GM23338 (cell line): ENCODE data around the gene KDM6A. TPM values are rescaled to one million over a fixed set of nuclear protein-coding genes. Genes with fewer than 3 reads are reported as not detected.

Experiments used
- ATAC-seq: fragments of 200-7000 bp; cut with Tn5 transposase; 3 replicates; pipeline ENCODE4 v1.9.1; 2020
- DNase-seq: peaks from one replicate; pipeline ENCODE4 v3.0.0-alpha.2; 2015; ENCODE audit warnings: low spot score
- H2AFZ ChIP-seq: fragments of 200-600 bp; sonication (generic); 2 replicates; pipeline ENCODE4 v1.8.0; 2016; ENCODE audit warnings: antibody characterized with exemption, mild to moderate bottlenecking, moderate library complexity
- H3F3A ChIP-seq: fragments of 200-600 bp; sonication (generic); replicated peaks from 2 replicates; pipeline ENCODE4 v1.8.0; 2017; ENCODE audit warnings: antibody characterized with exemption, mixed run types, low read depth
- H3K27ac ChIP-seq: fragments of 200-600 bp; sonication (generic); 2 replicates; pipeline ENCODE4 v1.6.1; 2016; ENCODE audit warnings: low read depth
- H3K27me3 ChIP-seq: fragments of 200-600 bp; sonication (generic); 2 replicates; pipeline ENCODE4 v1.8.0; 2016; ENCODE audit warnings: mild to moderate bottlenecking, mixed run types, moderate library complexity; ENCODE audit not compliant: insufficient read depth
- H3K36me3 ChIP-seq: fragments of 200-600 bp; sonication (generic); 2 replicates; pipeline ENCODE4 v1.8.0; 2016; ENCODE audit warnings: mild to moderate bottlenecking; ENCODE audit not compliant: insufficient read depth
- H3K4me1 ChIP-seq: fragments of 200-600 bp; sonication (generic); 2 replicates; pipeline ENCODE4 v1.8.0; 2016; ENCODE audit warnings: mild to moderate bottlenecking, moderate library complexity; ENCODE audit not compliant: insufficient read depth
- H3K4me2 ChIP-seq: fragments of 200-600 bp; sonication (generic); 2 replicates; pipeline ENCODE4 v1.7.1; 2017; ENCODE audit warnings: mixed run types
- H3K4me3 ChIP-seq: fragments of 200-600 bp; sonication (generic); 2 replicates; pipeline ENCODE4 v1.6.1; 2016; ENCODE audit warnings: mixed run types
- H3K79me2 ChIP-seq: fragments of 200-600 bp; sonication (generic); replicated peaks from 2 replicates; pipeline ENCODE4 v1.8.0; 2017; ENCODE audit warnings: mild to moderate bottlenecking; ENCODE audit not compliant: insufficient read depth
- H3K9me2 ChIP-seq: fragments of 200-600 bp; sonication (generic); 2 replicates; pipeline ENCODE4 v1.8.0; 2017; ENCODE audit not compliant: insufficient read depth
- H4K20me1 ChIP-seq: fragments of 200-600 bp; sonication (generic); replicated peaks from 2 replicates; pipeline ENCODE4 v1.8.0; 2017; ENCODE audit warnings: mild to moderate bottlenecking; ENCODE audit not compliant: insufficient read depth
- H3K27ac Mint-ChIP-seq: 2 replicates; pipeline ENCODE4 v1.8.0; 2020; ENCODE audit warnings: inconsistent platforms, mild to moderate bottlenecking, moderate library complexity, mixed read lengths
- H3K27me3 Mint-ChIP-seq: 3 replicates; pipeline ENCODE4 v1.8.0; 2022; ENCODE audit warnings: low read depth, mild to moderate bottlenecking, moderate library complexity, mixed read lengths, inconsistent platforms; ENCODE audit not compliant: insufficient read depth, poor library complexity
- H3K36me3 Mint-ChIP-seq: 3 replicates; pipeline ENCODE4 v1.8.0; 2021; ENCODE audit warnings: low read depth, mild to moderate bottlenecking, inconsistent platforms, moderate library complexity, mixed read lengths
- H3K4me1 Mint-ChIP-seq: 3 replicates; pipeline ENCODE4 v1.8.0; 2020; ENCODE audit warnings: mild to moderate bottlenecking, inconsistent platforms, mixed read lengths
- H3K4me3 Mint-ChIP-seq: 3 replicates; pipeline ENCODE4 v1.8.0; 2021; ENCODE audit warnings: moderate library complexity, mild to moderate bottlenecking, inconsistent platforms, mixed read lengths
- H3K9me3 Mint-ChIP-seq: 3 replicates; pipeline ENCODE4 v1.8.0; 2020; ENCODE audit warnings: moderate library complexity, mild to moderate bottlenecking, inconsistent platforms, mixed read lengths
- CTCF ChIP-seq, 2 experiments: fragments of 200-600 bp in 1 of 2; sonication (generic) in 1 of 2; conservative IDR thresholded peaks; 2 replicates each; pipeline versions ENCODE4 v1.5.1 to v1.6.1; 2016 to 2017; ENCODE audit warnings: antibody characterized with exemption in 2 of 2, low read depth in 2 of 2, mild to moderate bottlenecking in 2 of 2, moderate library complexity in 1 of 2
- ETS1 ChIP-seq: IDR thresholded peaks from 2 replicates; pipeline ENCODE4 v1.6.1; 2016; ENCODE audit warnings: antibody characterized with exemption
- EZH2 ChIP-seq: fragments of 200-600 bp; sonication (generic); IDR thresholded peaks from one replicate; pipeline ENCODE4 v1.8.0; 2017; ENCODE audit warnings: antibody characterized with exemption, mild to moderate bottlenecking, low read depth; ENCODE audit not compliant: unreplicated experiment
- JUNB ChIP-seq: IDR thresholded peaks from one replicate; pipeline ENCODE4 v1.6.1; 2016; ENCODE audit warnings: antibody characterized with exemption; ENCODE audit not compliant: unreplicated experiment
- NANOG ChIP-seq: IDR thresholded peaks from 2 replicates; pipeline ENCODE4 v1.6.1; 2016; ENCODE audit warnings: antibody characterized with exemption, borderline replicate concordance
- POLR2AphosphoS5 ChIP-seq: IDR thresholded peaks from 2 replicates; pipeline ENCODE4 v1.6.1; 2016; ENCODE audit warnings: antibody characterized with exemption, low read depth
- REST ChIP-seq: IDR thresholded peaks from one replicate; pipeline ENCODE4 v1.6.1; 2018; ENCODE audit warnings: antibody characterized with exemption; ENCODE audit not compliant: unreplicated experiment
- ZNF331 ChIP-seq: fragments of 250-450 bp; sonication (Bioruptor Pico); IDR thresholded peaks from 2 replicates; pipeline ENCODE4 v1.5.0; 2020; ENCODE audit warnings: low read depth, mild to moderate bottlenecking, moderate library complexity
- ZNF462 ChIP-seq: fragments of 250-450 bp; sonication (Bioruptor Pico); IDR thresholded peaks from 2 replicates; pipeline ENCODE4 v1.5.0; 2020; ENCODE audit warnings: mild to moderate bottlenecking, moderate library complexity
- polyA plus RNA-seq: library from polyadenylated mRNA; unstranded; fragments of >200 nt; fragmentation: Nextera tagmentation; extraction: Ambion mirVana; gene quantifications from 2 replicates; pipeline ENCODE4 v1.2.1, GENCODE V29; 2016
- total RNA-seq: library from RNA; depleted of rRNA; stranded (reverse); fragments of >200 nt; shearing (Covaris generic); gene quantifications from 2 replicates; pipeline ENCODE4 v1.2.3, GENCODE V29; 2014

The KDM6A gene
- total and polyA plus RNA-seq, 2 experiments from 2014 or later, result 22.8 to 102 TPM

GRCh38 chrX:44973420-44973932, 100.5 kb downstream of the KDM6A start:
- Histone ChIP-seq H3F3A (no peaks in the 10 kb centered on the region), H3K9me2 (no peaks in the 10 kb centered on the region), H4K20me1 (peaks cover 13% of the 10 kb centered on the region), H3K4me2 (no peak overlapping the region), H2AFZ (no peak overlapping the region), H3K27me3 (no peaks in the 10 kb centered on the region), H3K27ac (no peak overlapping the region), H3K79me2 (peaks cover 100% of the 10 kb centered on the region), H3K4me3 (no peak overlapping the region), H3K36me3 (no peaks in the 10 kb centered on the region; the same call in 1 of the 2 replicates), H3K4me1 (peaks cover 3% of the 10 kb centered on the region; the same call in 1 of the 2 replicates)
- Mint-ChIP-seq H3K9me3 (peaks cover 35% of the 10 kb centered on the region), H3K4me3 (no peak overlapping the region), H3K4me1 (peaks cover 6% of the 10 kb centered on the region; the same call in 1 of the 3 replicates), H3K27me3 (peaks cover 3% of the 10 kb centered on the region), H3K36me3 (peaks cover 81% of the 10 kb centered on the region), H3K27ac (no peak overlapping the region)
- no peak for ATAC-seq
- no peak for DNase-seq
- no peak for TF ChIP-seq CTCF (conservative IDR thresholded peaks at IDR 0.05; ENCODE audit: low read depth in 2 of 2)

GRCh38 chrX:44974451-44974850, 101.5 kb downstream of the KDM6A start:
- Histone ChIP-seq H2AFZ (no peak overlapping the region), H3K4me2 (no peak overlapping the region), H3K4me3 (no peak overlapping the region), H3K9me2 (no peaks in the 10 kb centered on the region), H3K27ac (no peak overlapping the region), H4K20me1 (peaks cover 22% of the 10 kb centered on the region), H3K79me2 (peaks cover 100% of the 10 kb centered on the region), H3F3A (no peaks in the 10 kb centered on the region), H3K4me1 (peaks cover 3% of the 10 kb centered on the region; the same call in 1 of the 2 replicates), H3K36me3 (no peaks in the 10 kb centered on the region; the same call in 1 of the 2 replicates), H3K27me3 (no peaks in the 10 kb centered on the region)
- no peak overlapping the region for H3K4me3 Mint-ChIP-seq
- H3K27me3 Mint-ChIP-seq, result peaks cover 3% of the 10 kb centered on the region
- H3K9me3 Mint-ChIP-seq, result peaks cover 35% of the 10 kb centered on the region
- H3K4me1 Mint-ChIP-seq, result peaks cover 10% of the 10 kb centered on the region
- TF ChIP-seq POLR2AphosphoS5 (no peak), ETS1 (no peak), ZNF462 (CRISPR knock-in tag) (no peak), ZNF331 (no peak), REST (no peak), EZH2 (no peak), JUNB (no peak), NANOG (no peak)
- peaks cover 79% of the 10 kb centered on the region for H3K36me3 Mint-ChIP-seq
- no peak overlapping the region for H3K27ac Mint-ChIP-seq
- DNase-seq, result no peak
- no peak for ATAC-seq
